HG03442 (cell line): Measurements from ENCODE around the gene ANLN.
A peak's percentile ranks its signal among the peaks of the same experiment; 100 is the strongest.

Source experiments
- ATAC-seq: cut with Tn5 transposase; IDR thresholded peaks from one replicate; pipeline ENCODE4 v1.9.1; 2021; ENCODE audit warnings: mild to moderate bottlenecking, moderate library complexity; ENCODE audit not compliant: unreplicated experiment

Gene ANLN, protein sequence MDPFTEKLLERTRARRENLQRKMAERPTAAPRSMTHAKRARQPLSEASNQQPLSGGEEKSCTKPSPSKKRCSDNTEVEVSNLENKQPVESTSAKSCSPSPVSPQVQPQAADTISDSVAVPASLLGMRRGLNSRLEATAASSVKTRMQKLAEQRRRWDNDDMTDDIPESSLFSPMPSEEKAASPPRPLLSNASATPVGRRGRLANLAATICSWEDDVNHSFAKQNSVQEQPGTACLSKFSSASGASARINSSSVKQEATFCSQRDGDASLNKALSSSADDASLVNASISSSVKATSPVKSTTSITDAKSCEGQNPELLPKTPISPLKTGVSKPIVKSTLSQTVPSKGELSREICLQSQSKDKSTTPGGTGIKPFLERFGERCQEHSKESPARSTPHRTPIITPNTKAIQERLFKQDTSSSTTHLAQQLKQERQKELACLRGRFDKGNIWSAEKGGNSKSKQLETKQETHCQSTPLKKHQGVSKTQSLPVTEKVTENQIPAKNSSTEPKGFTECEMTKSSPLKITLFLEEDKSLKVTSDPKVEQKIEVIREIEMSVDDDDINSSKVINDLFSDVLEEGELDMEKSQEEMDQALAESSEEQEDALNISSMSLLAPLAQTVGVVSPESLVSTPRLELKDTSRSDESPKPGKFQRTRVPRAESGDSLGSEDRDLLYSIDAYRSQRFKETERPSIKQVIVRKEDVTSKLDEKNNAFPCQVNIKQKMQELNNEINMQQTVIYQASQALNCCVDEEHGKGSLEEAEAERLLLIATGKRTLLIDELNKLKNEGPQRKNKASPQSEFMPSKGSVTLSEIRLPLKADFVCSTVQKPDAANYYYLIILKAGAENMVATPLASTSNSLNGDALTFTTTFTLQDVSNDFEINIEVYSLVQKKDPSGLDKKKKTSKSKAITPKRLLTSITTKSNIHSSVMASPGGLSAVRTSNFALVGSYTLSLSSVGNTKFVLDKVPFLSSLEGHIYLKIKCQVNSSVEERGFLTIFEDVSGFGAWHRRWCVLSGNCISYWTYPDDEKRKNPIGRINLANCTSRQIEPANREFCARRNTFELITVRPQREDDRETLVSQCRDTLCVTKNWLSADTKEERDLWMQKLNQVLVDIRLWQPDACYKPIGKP

GRCh38 chr7:36389371-36390198, at the start of gene ANLN:
Gene ANLN, plus strand, starts transcription at chr7:36389862. Its CDS starts 165 bp downstream, at chr7:36390027.
- peak; percentile 71 for ATAC-seq

DNA sequence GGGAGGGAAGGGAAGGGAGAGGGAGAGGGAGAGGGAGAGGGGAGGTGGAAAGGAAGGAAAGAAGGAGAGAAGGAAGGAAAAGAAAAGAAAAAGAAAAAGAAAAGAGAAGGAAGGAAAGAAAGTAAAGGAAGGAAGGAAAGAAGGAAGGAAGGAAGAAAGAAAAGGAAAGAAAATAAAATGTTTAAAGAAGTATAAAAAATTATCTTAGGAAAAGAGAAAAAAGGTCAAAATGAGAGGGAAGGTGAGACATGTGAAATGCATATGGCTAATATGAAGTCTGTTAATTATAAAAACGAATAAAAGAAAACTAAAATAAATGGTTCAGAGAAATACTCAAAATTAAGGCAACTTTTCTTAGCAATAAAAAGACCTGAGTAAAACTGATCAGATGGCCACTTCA, 46.1 kb upstream of the ANLN start:
- no peak for ATAC-seq

- ATAC-seq: no peak
These were observed 45.0 kb upstream of the ANLN start for GRCh38 chr7:36344622-36345021.

DNA sequence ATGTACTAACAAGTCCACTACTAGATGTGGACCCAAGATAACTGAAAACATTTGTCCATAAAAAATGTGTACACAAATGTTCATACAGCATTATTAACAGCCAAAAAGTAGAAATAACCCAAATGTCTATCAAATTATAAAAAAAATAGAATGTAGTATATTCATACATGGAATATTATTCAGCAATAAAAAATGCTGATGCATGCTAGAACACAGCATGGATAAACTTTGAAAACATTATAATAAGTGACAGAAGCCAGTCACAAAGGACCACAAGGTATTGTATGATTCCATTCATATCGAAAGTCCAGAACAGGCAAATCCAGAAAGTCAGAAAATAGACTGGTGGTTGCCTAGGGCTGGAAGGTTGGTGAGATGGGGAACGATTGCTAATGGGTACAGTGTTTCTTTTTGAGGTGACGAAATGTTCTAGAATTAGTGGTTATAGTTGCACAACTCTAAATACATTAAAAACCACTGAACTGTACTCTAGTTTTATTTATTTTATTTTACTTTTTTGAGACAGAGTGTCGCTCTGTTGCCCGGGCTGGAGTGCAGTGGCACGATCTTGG, 43.3 kb upstream of the ANLN start:
- no peak for ATAC-seq

- ATAC-seq: no peak
These were observed 41.4 kb upstream of the ANLN start for GRCh38 chr7:36348256-36348655.

DNA sequence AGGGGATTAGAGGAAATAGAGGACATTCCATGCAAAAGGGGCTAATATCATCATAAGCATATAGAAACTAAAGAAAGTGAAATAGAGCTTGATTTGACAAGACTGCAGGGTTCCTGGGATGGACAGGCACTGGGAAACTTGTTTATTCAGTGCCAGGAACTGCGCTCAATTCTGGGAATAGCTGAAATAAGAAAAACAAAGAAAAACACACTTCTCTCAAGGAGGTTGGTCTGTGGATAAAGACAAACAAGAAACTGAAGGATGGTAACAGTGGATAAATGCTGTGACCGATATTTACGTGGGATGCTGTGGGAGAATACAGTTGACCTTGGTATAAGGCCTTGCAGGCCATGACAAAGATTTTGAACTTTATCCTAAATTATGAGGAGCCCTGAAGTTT, 40.9 kb upstream of the ANLN start:
- no peak for ATAC-seq

GRCh38 chr7:36349626-36350025, 40.0 kb upstream of the ANLN start:
- no peak for ATAC-seq

GRCh38 chr7:36355490-36355889, 34.2 kb upstream of the ANLN start:
- ATAC-seq: no peak

GRCh38 chr7:36357054-36357453, 32.6 kb upstream of the ANLN start:
- ATAC-seq: no peak

GRCh38 chr7:36358589-36358988, 31.1 kb upstream of the ANLN start:
- no peak for ATAC-seq

DNA sequence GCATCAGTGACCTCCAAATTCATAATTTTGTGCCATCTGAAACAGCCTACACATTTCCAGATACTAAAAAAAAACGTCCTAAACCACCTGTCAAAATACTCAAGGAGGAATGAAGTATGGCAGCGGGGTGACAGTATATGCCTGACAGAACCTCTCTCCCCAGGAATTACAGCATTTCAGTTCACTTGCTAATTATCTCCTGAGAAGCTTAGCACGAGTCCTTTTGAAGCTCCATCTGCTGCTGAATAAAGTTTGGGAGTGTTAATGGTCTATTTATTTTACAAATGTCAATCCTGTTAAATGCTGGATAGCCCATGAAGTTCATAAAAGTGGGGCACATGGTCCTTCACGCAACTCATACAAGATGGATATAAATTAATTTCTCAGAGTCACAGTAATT, 29.4 kb upstream of the ANLN start:
- no peak for ATAC-seq

- no peak for ATAC-seq
These were observed 28.4 kb upstream of the ANLN start for GRCh38 chr7:36361227-36361626.

DNA sequence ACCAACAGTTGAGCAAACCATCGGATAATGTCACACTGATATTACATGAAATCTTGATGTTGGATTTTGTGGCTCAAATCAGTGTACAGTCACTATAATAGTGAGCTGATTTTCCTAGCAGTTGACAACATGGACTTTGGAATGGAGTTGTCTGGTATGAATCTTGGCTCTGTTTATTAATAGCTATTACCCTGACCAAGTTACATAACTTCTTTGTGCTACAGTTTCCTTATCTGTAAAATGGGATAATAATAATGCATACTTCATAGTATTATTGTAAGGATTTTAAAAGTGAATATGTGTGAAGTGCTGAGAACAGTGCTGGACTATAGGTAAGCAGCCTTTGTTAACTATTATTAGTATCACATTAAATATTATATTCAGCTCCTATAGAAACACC, 26.1 kb upstream of the ANLN start:
- ATAC-seq: no peak

GRCh38 chr7:36366005-36366717, 23.5 kb upstream of the ANLN start:
- no peak for ATAC-seq

GRCh38 chr7:36366718-36367560, 22.7 kb upstream of the ANLN start:
- peak; percentile 97 for ATAC-seq

DNA sequence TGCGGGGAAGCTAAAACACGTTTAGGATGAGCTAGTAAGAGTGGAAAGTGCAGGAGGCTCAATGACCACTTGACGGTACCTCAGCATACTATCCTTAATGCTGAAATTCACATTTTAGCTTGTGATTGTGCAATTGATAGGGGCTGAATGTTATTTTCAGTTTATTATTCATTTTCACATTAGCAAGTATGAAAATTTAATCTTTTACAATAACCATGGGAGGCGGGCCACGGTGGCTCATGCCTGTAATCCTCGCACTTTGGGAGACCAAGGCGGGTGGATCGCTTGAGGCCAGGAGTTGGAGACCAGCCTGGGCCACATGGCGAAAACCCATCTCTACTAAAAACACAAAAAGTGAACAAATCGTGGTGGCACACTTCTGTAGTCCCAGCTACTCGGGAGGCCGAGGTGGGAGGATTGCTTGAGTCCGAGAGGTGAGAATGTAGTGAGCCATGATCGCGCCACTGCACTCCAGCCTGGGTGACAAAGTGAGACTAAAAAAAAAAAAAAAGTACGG, 22.0 kb upstream of the ANLN start:
- ATAC-seq: no peak

DNA sequence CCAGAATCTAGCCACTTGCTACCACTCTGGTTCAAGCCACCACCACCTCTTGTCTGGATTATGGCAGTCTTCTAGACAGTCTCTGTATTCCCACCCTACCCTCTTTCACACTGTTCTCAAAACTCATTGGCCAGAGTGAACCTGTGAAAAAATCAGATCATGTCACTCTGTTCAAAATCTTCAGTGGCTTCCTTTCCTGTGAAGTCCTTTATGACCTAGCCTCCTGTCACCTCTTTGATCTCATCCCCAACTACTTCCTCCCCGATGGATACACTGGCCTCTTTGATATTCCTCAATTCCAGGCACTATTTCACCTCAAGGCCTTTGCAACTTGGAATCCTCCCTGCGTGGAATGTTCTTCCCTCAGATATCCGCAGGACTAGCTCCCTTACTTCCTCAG, 21.2 kb upstream of the ANLN start:
- no peak for ATAC-seq

GRCh38 chr7:36369171-36369570, 20.5 kb upstream of the ANLN start:
- no peak for ATAC-seq

GRCh38 chr7:36370046-36370445, 19.6 kb upstream of the ANLN start:
- no peak for ATAC-seq
